Esophagus muscularis mucosa (tissue), 4 donors: ENCODE results near the gene MPO. TPM values are rescaled to one million over a fixed set of nuclear protein-coding genes. Genes with fewer than 3 reads are reported as not detected.

Source experiments
- DNase-seq: peaks from one replicate; pipeline ENCODE4 v3.0.0-alpha.2; 2017; ENCODE audit errors: extremely low spot score
- H3K27ac ChIP-seq, 4 donors: fragments of 200-600 bp; sonication (generic); replicated peaks in 1 of 4; 1 replicate in 3 of 4; 2 replicates in 1 of 4; pipeline ENCODE4 v1.5.1; 2016 to 2019; ENCODE audit warnings: mild to moderate bottlenecking in 1 of 4
- H3K27me3 ChIP-seq, 4 donors: fragments of 200-600 bp; sonication (generic); one replicate each; pipeline versions ENCODE4 v1.5.1 to v1.6.0; 2016 to 2019
- H3K36me3 ChIP-seq, 4 donors: fragments of 200-600 bp; sonication (generic); one replicate each; pipeline ENCODE4 v1.5.1; 2016 to 2019
- H3K4me1 ChIP-seq, 4 donors: fragments of 200-600 bp; sonication (generic); one replicate each; pipeline ENCODE4 v1.5.1; 2016 to 2019
- H3K4me3 ChIP-seq, 4 donors: fragments of 200-600 bp; sonication (generic); 1 replicate in 2 of 4; 2 replicates in 2 of 4; pipeline ENCODE4 v1.5.1; 2016 to 2019; ENCODE audit warnings: mild to moderate bottlenecking in 4 of 4, moderate library complexity in 1 of 4
- H3K9me3 ChIP-seq, 4 donors: fragments of 200-600 bp; sonication (generic); 1 replicate in 3 of 4; 2 replicates in 1 of 4; pipeline ENCODE4 v1.5.1; 2016 to 2019
- CTCF ChIP-seq, 3 experiments: fragments of 200-600 bp in 2 of 3; fragments of 450-650 bp in 1 of 3; sonication (generic) in 2 of 3; IDR thresholded peaks; one replicate each; pipeline ENCODE4 v1.5.1; 2017 to 2019; ENCODE audit warnings: antibody characterized with exemption in 3 of 3, mild to moderate bottlenecking in 2 of 3, moderate library complexity in 1 of 3
- EP300 ChIP-seq: sonication (generic); formaldehyde crosslinking; IDR thresholded peaks from one replicate; pipeline ENCODE4 v1.6.1; 2017; ENCODE audit warnings: antibody characterized with exemption
- POLR2A ChIP-seq: fragments of 450-650 bp; IDR thresholded peaks from one replicate; pipeline ENCODE4 v1.6.1; 2017; ENCODE audit warnings: antibody characterized with exemption, moderate library complexity, mild to moderate bottlenecking, low read depth
- POLR2AphosphoS5 ChIP-seq, 2 donors: sonication (generic); formaldehyde crosslinking; IDR thresholded peaks; one replicate each; pipeline ENCODE4 v1.6.1; 2017; ENCODE audit warnings: antibody characterized with exemption in 2 of 2
- WGBS: methylation state at CpG from one replicate; pipeline ENCODE4 v1.1.5; 2018; 5-methylcytosine and 5-hydroxymethylcytosine counted together
- intact Hi-C: fragments of 100-400 bp; cut with DNase I; formaldehyde crosslinking; loops from one replicate; pipeline ENCODE4 v1.15.1; 2023
- total RNA-seq, 4 donors: library from RNA; depleted of rRNA; stranded (reverse); fragments of >200 nt; gene quantifications; one replicate each; pipeline versions ENCODE4 v1.1.0 to v1.2.1, GENCODE V29; 2016

The MPO gene
- total RNA-seq, 4 donors from 2014 or later = 0.23 to 0.66 TPM; not detected in 2

DNA sequence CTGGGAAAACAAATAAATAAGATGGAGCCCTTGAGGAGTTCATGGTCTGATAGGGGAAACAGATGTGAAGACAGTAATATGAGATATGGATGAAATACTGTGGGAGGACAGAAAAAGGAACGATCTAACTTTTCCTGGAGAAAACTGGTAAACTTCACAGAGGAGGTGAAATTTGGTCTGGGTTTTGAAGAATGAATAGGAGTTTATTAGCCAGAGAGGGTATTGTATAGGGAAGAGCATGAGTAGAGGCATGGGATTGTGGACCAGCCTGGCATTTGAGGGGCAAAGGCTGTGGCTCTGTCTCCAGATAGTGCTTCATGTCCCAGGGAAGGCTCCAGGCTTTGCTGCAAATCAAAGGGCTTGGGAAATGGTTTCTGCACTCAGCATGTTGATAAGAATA is 40.7 kb downstream of the MPO start:
- DNase-seq = no peak
- 54% methylated on average over 1 of the region's 1 CpG for WGBS
- H3K4me3 ChIP-seq = no peak overlapping the region
- H3K27me3 ChIP-seq = peaks cover 0 to 63% (median under 1%) of the 10 kb centered on the region in 4 donors
- intact Hi-C loops = no loop called here
- TF ChIP-seq CTCF (IDR thresholded peaks at IDR 0.05) (no peak), POLR2A (no peak), EP300 (no peak), POLR2AphosphoS5 (IDR thresholded peaks at IDR 0.05) (no peak)
- H3K4me1 ChIP-seq = no peaks in the 10 kb centered on the region
- no peak overlapping the region for H3K27ac ChIP-seq
- H3K9me3 ChIP-seq = no peaks in the 10 kb centered on the region
- H3K36me3 ChIP-seq = no peaks in the 10 kb centered on the region

DNA sequence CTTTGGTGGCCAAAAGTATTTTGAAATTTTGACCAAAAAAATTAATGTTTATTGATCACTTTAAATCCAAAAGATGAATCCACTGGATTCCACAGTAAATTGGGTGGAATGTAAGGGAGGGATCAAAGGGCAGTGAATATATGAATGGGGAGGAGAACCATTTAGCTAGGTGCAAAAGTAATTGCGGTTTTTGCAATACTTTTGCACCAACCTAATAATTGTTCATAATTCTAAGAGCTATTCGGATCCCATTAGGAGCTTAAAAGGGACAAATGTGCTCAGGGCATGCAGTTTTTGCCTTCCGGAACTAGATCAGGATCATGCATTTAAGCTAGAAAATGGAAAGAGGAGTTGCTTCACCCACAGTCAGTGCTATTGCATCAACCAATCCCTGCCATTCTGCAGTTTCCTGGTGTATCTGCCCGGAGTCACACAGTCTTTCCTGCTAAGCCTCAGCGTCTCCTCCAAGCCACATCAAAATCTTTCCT is 42.5 kb downstream of the MPO start, which contains the start of gene LPO:
TSS of gene LPO (plus strand) at position 438 of the 488 bp plus-strand sequence. CDS start 4,396 bp downstream, outside the sequence.
- Histone ChIP-seq H3K4me1 (no peaks in the 10 kb centered on the region), H3K27ac (no peak within 1 kb of the TSS), H3K9me3 (no peaks in the 10 kb centered on the region), H3K4me3 (no peak within 1 kb of the TSS), H3K36me3 (no peaks in the 10 kb centered on the region), H3K27me3 (peaks cover 0 to 56% (median 3%) of the 10 kb centered on the region in 4 donors)
- TF ChIP-seq CTCF (IDR thresholded peaks at IDR 0.05) (no peak), EP300 (no peak), POLR2AphosphoS5 (IDR thresholded peaks at IDR 0.05) (no peak), POLR2A (no peak)
- DNase-seq = no peak
- intact Hi-C loops = no loop called here
- WGBS = 71% methylated on average over 5 of the region's 5 CpGs

- intact Hi-C loops = no loop called here
- TF ChIP-seq POLR2AphosphoS5 (IDR thresholded peaks at IDR 0.05) = no peak
- no peak for TF ChIP-seq EP300
- TF ChIP-seq POLR2A = no peak
- no peak for TF ChIP-seq CTCF (IDR thresholded peaks at IDR 0.05)
- Histone ChIP-seq H3K36me3 (no peaks in the 10 kb centered on the region), H3K4me1 (no peaks in the 10 kb centered on the region), H3K4me3 (no peak overlapping the region), H3K27ac (no peak overlapping the region), H3K9me3 (no peaks in the 10 kb centered on the region), H3K27me3 (peaks cover 0 to 52% (median 3%) of the 10 kb centered on the region in 4 donors)
- DNase-seq = peak; percentile 31
- WGBS = 60% methylated on average over 2 of the region's 2 CpGs
These were observed 44.3 kb downstream of the MPO start for GRCh38 chr17:58236394-58236793.

DNA sequence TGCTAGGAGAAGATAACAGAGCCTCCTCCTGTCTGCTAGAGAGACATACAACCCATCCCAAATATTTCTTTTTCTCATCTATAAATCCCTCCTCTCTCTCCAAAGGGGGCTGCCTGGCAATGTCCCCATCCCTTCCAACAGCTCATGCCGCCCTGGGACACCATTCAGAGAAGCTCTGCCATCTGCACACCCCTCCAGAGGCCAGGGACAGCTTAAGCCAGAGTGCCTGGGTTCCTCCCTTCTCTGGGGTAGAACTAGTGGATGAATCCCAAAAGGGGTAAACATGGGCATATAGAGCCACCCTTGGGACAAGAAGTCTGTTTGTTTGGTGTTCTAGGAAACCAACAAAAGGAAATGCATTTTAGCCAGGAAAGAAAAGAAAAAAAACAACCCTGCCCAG is 44.9 kb downstream of the MPO start:
- no peaks in the 10 kb centered on the region for H3K4me1 ChIP-seq
- DNase-seq = no peak
- no peaks in the 10 kb centered on the region for H3K36me3 ChIP-seq
- H3K27me3 ChIP-seq = peaks cover 0 to 49% (median 3%) of the 10 kb centered on the region in 4 donors
- WGBS = 50% methylated on average over 1 of the region's 1 CpG
- H3K27ac ChIP-seq = no peak overlapping the region
- TF ChIP-seq CTCF (IDR thresholded peaks at IDR 0.05) (no peak), POLR2AphosphoS5 (IDR thresholded peaks at IDR 0.05) (no peak), EP300 (no peak)
- H3K9me3 ChIP-seq = no peaks in the 10 kb centered on the region
- intact Hi-C loops = no loop called here
- no peak overlapping the region for H3K4me3 ChIP-seq

DNA sequence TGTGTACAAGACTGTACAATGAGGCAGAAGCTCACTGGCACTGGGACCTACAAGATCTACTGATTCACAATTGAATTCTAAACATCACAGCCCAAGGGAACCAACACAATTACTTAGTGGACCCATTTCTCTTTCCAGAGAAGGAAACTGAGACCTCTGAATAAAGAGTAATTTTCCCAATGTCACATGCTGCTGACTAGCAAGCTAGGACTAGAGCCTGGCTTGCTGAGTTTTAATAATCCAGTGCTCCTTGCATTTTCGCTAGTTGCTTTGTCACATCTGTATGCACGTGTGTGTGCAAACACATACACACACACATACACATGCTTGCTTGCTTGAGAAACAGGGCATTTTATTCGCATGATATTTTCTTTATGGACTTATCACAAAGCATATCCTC is 46.2 kb downstream of the MPO start:
- Histone ChIP-seq H3K36me3 (no peaks in the 10 kb centered on the region), H3K27me3 (peaks cover 0 to 58% (median 3%) of the 10 kb centered on the region in 4 donors), H3K9me3 (no peaks in the 10 kb centered on the region), H3K27ac (no peak overlapping the region), H3K4me3 (no peak overlapping the region), H3K4me1 (no peaks in the 10 kb centered on the region)
- no peak for DNase-seq
- 80% methylated on average over 3 of the region's 3 CpGs for WGBS
- intact Hi-C loops = no loop called here
- no peak for TF ChIP-seq EP300
- no peak for TF ChIP-seq CTCF (IDR thresholded peaks at IDR 0.05)
- TF ChIP-seq POLR2A = no peak
- TF ChIP-seq POLR2AphosphoS5 (IDR thresholded peaks at IDR 0.05) = no peak
